Upper lobe of left lung (tissue), 6 donors: ENCODE data around the gene THAP8. TPM values are rescaled to one million over a fixed set of nuclear protein-coding genes. Genes with fewer than 3 reads are reported as not detected.
A peak's percentile ranks its signal among the peaks of the same experiment; 100 is the strongest.

Source experiments
- ATAC-seq, 2 donors: fragments of 200-7000 bp; cut with Tn5 transposase; one replicate each; pipeline ENCODE4 v1.9.1; 2022; ENCODE audit warnings: mild to moderate bottlenecking in 2 of 2, moderate library complexity in 2 of 2; ENCODE audit not compliant: low FRiP score in 2 of 2
- DNase-seq, 2 donors: peaks; one replicate each; pipeline ENCODE4 v3.0.0-alpha.2; 2019 to 2020
- H3K27ac ChIP-seq, 4 donors: fragments of 200-600 bp; sonication (generic); one replicate each; pipeline ENCODE4 v1.5.1; 2016 to 2019
- H3K27me3 ChIP-seq, 4 donors: fragments of 200-600 bp; sonication (generic); one replicate each; pipeline ENCODE4 v1.5.1; 2017 to 2019
- H3K36me3 ChIP-seq, 4 donors: fragments of 200-600 bp; sonication (generic); one replicate each; pipeline ENCODE4 v1.5.1; 2016 to 2019
- H3K4me1 ChIP-seq, 4 donors: fragments of 200-600 bp; sonication (generic); one replicate each; pipeline ENCODE4 v1.5.1; 2018 to 2019
- H3K4me3 ChIP-seq, 4 donors: fragments of 200-600 bp; sonication (generic); one replicate each; pipeline ENCODE4 v1.5.1; 2017 to 2019; ENCODE audit warnings: mild to moderate bottlenecking in 2 of 4, moderate library complexity in 1 of 4
- H3K9me3 ChIP-seq, 4 donors: fragments of 200-600 bp; sonication (generic); one replicate each; pipeline ENCODE4 v1.5.1; 2018 to 2019
- EP300 ChIP-seq, 4 donors: sonication (generic); formaldehyde crosslinking; IDR thresholded peaks; one replicate each; pipeline ENCODE4 v1.5.1; 2017; ENCODE audit warnings: antibody characterized with exemption in 4 of 4, control low read depth in 2 of 4
- POLR2A ChIP-seq, 4 donors: fragments of 450-650 bp; IDR thresholded peaks; one replicate each; pipeline ENCODE4 v1.5.1; 2016 to 2017; ENCODE audit warnings: antibody characterized with exemption in 4 of 4, mild to moderate bottlenecking in 2 of 4
- POLR2AphosphoS5 ChIP-seq, 2 donors: sonication (generic); formaldehyde crosslinking; IDR thresholded peaks; one replicate each; pipeline ENCODE4 v1.5.1; 2017; ENCODE audit warnings: antibody characterized with exemption in 2 of 2
- WGBS, 2 donors: methylation state at CpG; one replicate each; pipeline ENCODE4 v1.1.5; 2017 to 2018; 5-methylcytosine and 5-hydroxymethylcytosine counted together
- total RNA-seq, 6 donors: library from RNA; depleted of rRNA in 4 of 6; stranded (reverse); fragments of >200 nt in 4 of 6; gene quantifications; one replicate each; pipeline versions ENCODE4 v1.1.0 to v1.2.1, GENCODE V29; 2016 to 2021
- TF ChIP-seq, protein P1 (sequence below), 6 experiments: fragments of 450-650 bp in 4 of 6; fragments of 200-600 bp in 2 of 6; sonication (generic) in 2 of 6; IDR thresholded peaks; one replicate each; pipeline ENCODE4 v1.5.1; 2016 to 2019; ENCODE audit warnings: antibody characterized with exemption in 6 of 6
- donor health status: DM: no; HTN: no; CAD: no; lungs with moderate emphysema.
- donor health status: DM: no; HTN: yes; CAD: no; lungs with severe emphysema.

The THAP8 gene
- total RNA-seq, 6 donors from 2014 or later = 2.4 to 10.5 (median 7.8) TPM

DNA sequence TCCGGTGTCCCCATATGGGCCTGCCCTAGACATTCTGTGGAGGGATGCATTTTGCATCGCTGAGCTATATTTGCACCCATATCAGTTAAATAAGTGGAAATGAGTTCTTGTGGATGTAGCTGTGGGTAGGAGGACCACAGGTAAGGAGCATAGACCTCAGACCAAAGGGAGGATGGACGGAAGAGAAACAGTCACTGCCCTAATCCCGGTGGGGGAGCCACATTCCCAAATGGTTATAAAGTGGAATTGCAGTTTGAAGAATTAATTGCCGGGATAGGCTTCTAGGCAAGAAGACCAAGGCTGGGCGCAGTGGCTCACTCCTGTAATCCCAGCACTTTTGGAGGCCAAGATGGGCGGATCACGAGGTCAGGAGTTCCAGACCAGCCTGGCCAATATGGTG lies 57.3 kb downstream of the THAP8 start:
- Histone ChIP-seq H3K4me1 (peaks cover 25 to 46% (median 30%) of the 10 kb centered on the region in 4 donors), H3K9me3 (no peaks in the 10 kb centered on the region), H3K27ac (no peak overlapping the region), H3K36me3 (peaks cover 0 to 24% (median 4%) of the 10 kb centered on the region in 4 donors), H3K4me3 (peak overlapping the region in 1 of 4 donors; percentile 67), H3K27me3 (no peaks in the 10 kb centered on the region)
- TF ChIP-seq, protein P1, sequence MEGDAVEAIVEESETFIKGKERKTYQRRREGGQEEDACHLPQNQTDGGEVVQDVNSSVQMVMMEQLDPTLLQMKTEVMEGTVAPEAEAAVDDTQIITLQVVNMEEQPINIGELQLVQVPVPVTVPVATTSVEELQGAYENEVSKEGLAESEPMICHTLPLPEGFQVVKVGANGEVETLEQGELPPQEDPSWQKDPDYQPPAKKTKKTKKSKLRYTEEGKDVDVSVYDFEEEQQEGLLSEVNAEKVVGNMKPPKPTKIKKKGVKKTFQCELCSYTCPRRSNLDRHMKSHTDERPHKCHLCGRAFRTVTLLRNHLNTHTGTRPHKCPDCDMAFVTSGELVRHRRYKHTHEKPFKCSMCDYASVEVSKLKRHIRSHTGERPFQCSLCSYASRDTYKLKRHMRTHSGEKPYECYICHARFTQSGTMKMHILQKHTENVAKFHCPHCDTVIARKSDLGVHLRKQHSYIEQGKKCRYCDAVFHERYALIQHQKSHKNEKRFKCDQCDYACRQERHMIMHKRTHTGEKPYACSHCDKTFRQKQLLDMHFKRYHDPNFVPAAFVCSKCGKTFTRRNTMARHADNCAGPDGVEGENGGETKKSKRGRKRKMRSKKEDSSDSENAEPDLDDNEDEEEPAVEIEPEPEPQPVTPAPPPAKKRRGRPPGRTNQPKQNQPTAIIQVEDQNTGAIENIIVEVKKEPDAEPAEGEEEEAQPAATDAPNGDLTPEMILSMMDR (IDR thresholded peaks at IDR 0.05) = no peak
- no peak for TF ChIP-seq POLR2AphosphoS5 (IDR thresholded peaks at IDR 0.05)
- no peak for TF ChIP-seq EP300 (IDR thresholded peaks at IDR 0.05)
- TF ChIP-seq POLR2A (IDR thresholded peaks at IDR 0.05) = no peak
- DNase-seq = no peak
- ATAC-seq = no peak
- WGBS, 2 donors = 93 to 95% methylated on average over 8 of the region's 8 CpGs

DNA sequence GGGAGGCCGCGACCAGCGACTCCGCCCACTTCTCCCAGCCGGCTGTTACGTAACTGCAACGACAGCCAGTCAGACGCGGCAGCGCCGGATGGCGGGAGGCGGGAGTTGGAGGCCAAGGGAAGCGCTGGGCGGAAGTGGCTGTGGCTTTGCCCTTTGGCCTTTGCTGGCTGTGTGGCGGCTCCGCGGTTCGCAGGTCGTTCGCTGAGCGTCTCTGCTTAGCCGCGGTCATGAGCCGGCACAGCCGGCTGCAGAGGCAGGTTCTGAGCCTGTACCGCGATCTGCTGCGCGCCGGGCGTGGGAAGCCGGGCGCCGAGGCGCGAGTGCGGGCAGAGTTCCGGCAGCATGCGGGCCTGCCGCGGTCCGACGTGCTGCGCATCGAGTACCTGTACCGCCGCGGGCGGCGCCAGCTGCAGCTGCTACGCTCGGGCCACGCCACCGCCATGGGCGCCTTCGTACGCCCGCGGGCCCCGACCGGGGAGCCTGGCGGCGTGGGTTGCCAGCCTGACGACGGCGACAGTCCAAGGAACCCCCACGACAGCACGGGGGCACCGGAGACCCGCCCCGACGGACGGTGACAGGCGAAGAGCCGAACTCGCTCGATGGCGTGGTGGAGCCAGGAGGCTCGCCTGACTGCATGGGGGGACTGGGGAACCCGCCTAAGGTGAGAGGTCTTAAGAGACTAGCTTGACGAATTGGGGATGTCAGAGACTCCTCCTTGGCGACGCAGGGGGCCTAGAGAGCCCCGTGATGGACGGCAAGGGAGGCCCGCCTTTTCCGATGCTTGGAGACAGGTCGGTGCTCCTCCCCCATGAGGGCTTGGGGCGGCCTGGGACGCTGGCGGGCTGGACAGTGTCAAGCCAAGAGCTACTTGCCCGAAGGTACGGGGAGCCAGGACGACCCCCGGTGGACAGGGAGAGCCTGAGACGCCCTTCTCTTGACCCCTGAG lies 58.8 kb downstream of the THAP8 start, which contains the start of gene SDHAF1:
Gene SDHAF1 (plus strand): TSS at position 141 of the 946 bp plus-strand sequence. CDS start 87 bp downstream, at position 228.
- Histone ChIP-seq H3K9me3 (no peaks in the 10 kb centered on the region), H3K4me1 (peaks cover 25 to 46% (median 30%) of the 10 kb centered on the region in 4 donors), H3K4me3 (peak within 1 kb of the TSS; percentile 67 to 99 (median 86)), H3K27me3 (no peaks in the 10 kb centered on the region), H3K27ac (peak within 1 kb of the TSS; percentile 77 to 87 (median 82)), H3K36me3 (peaks cover 0 to 16% (median 4%) of the 10 kb centered on the region in 4 donors)
- WGBS, 2 donors = 0% methylated on average over 1 to 58 of the region's 97 CpGs
- DNase-seq (peak; percentile 97 to 98), ATAC-seq (peak; percentile 94 to 98)
- TF ChIP-seq POLR2A (IDR thresholded peaks at IDR 0.05) (peak in 2 of 4 donors; percentile 62 to 82), EP300 (IDR thresholded peaks at IDR 0.05) (no peak), POLR2AphosphoS5 (IDR thresholded peaks at IDR 0.05) (peak; percentile 92 to 96)
- TF ChIP-seq, protein P1 (IDR thresholded peaks at IDR 0.05) = peak in 3 of 6 experiments; percentile 8 to 17 (median 14)

DNA sequence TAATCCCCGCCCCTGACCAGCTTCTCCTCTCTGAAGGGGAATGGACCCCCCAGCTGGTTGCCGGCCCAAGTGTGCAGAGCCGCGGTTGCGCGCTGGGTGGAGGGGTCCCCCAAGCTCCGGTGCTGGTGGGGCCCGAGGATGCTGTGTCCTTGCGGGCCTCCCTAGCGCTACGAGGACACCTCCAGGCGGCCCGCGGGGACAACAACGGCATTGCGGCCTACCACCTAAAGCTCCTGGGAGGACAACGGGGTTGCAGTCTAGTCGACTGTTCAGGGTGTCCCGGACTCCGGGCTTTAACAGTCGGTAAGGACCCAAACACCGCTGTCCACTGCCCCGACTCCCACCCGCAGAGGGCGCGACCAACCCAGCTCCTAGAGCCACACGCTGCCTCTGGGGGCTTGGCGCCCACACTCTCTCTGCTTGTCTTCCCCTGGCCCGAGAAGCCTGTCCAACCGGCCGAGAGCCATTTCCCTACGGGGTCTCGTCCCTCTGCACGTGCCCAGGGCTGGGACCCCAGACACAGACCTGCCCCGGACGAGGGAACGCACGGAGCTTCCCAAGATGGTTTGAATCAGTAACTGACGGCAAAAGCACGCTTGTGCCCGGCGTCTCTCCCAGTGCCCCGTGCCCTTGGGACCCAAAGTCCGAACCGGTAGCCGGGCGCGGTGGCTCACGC lies 60.0 kb downstream of the THAP8 start:
- ATAC-seq (peak in 1 of 2 donors; percentile 4), DNase-seq (peak; percentile 25 to 79)
- Histone ChIP-seq H3K9me3 (no peaks in the 10 kb centered on the region), H3K4me1 (peaks cover 22 to 36% (median 25%) of the 10 kb centered on the region in 4 donors), H3K27me3 (no peaks in the 10 kb centered on the region), H3K4me3 (peak overlapping the region; percentile 16 to 99 (median 70)), H3K27ac (peak overlapping the region in 2 of 4 donors; percentile 79 to 87), H3K36me3 (peaks cover 0 to 16% (median 4%) of the 10 kb centered on the region in 4 donors)
- 41 to 58% methylated on average over 28 to 34 of the region's 49 CpGs for WGBS, 2 donors
- TF ChIP-seq POLR2AphosphoS5 (IDR thresholded peaks at IDR 0.05) (no peak), POLR2A (IDR thresholded peaks at IDR 0.05) (no peak), EP300 (IDR thresholded peaks at IDR 0.05) (no peak)
- TF ChIP-seq, protein P1 (IDR thresholded peaks at IDR 0.05) = no peak

DNA sequence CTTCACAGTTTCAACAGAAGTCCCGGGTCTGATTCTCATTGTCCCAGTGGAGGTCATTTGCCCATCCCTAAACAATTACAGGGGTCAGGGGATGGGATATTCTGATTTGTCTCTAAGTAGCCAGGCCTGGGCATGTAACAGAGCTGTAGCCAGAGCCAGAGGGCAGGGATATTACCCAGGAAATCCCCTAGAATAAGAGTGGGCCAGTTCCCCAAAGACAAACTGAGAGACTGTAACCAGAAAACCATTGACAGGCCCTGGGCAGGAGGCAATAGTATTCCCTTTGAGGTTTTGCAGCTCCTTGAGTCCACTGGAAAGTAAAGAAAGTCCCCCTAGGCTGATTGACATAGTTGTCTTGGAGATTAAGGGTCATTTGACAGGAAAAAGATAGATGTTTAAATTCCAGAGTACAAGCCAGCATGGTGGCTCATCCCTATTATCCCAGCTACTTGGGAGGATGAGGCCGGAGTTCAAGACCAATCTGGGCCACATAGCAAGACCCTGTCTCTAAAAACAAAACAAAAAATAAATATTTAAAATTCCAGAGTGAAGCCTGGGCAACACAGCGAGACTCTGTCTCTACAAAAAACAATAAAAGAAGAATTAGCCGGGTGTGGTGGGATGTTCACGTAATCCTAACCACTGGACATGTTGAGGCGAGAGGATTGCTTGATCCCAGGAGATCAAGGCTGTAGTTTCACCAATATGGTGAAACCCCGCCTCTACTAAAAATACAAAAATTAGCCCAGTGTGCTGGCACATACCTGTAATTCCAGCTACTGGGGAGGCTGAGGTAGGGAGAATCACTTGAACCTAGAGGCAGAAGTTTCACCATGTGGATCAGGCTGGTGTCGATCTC lies 60.9 kb downstream of the THAP8 start:
- Histone ChIP-seq H3K27ac (no peak overlapping the region), H3K9me3 (no peaks in the 10 kb centered on the region), H3K27me3 (no peaks in the 10 kb centered on the region), H3K4me1 (peaks cover 22 to 35% (median 24%) of the 10 kb centered on the region in 4 donors), H3K36me3 (peaks cover 0 to 9% (median 4%) of the 10 kb centered on the region in 4 donors), H3K4me3 (no peak overlapping the region)
- 88 to 89% methylated on average over 8 of the region's 8 CpGs for WGBS, 2 donors
- ATAC-seq (no peak), DNase-seq (no peak)
- TF ChIP-seq, protein P1 (IDR thresholded peaks at IDR 0.05) = no peak
- no peak for TF ChIP-seq EP300 (IDR thresholded peaks at IDR 0.05)
- TF ChIP-seq POLR2A (IDR thresholded peaks at IDR 0.05) = no peak
- TF ChIP-seq POLR2AphosphoS5 (IDR thresholded peaks at IDR 0.05) = no peak
